Activated CD4-positive, alpha-beta T cell treated with anti-CD3 and anti-CD28 coated beads for 24 hours (primary cell): ENCODE measurements around the gene THBD.
"Not testable (repeated sequence)": the region's sequence is repeated elsewhere in the genome, so short reads cannot be mapped to it uniquely, and the experiment has no call there.

ENCODE experiments used
- DNase-seq, 2 donors: peaks; one replicate each; pipeline ENCODE4 v3.0.0-alpha.2; 2020; ENCODE audit warnings: low read depth in 2 of 2

THBD gene

DNA sequence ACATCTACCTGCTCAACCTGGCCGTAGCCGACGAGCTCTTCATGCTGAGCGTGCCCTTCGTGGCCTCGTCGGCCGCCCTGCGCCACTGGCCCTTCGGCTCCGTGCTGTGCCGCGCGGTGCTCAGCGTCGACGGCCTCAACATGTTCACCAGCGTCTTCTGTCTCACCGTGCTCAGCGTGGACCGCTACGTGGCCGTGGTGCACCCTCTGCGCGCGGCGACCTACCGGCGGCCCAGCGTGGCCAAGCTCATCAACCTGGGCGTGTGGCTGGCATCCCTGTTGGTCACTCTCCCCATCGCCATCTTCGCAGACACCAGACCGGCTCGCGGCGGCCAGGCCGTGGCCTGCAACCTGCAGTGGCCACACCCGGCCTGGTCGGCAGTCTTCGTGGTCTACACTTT, 13.7 kb downstream of the THBD start:
- DNase-seq, result no peak

DNA sequence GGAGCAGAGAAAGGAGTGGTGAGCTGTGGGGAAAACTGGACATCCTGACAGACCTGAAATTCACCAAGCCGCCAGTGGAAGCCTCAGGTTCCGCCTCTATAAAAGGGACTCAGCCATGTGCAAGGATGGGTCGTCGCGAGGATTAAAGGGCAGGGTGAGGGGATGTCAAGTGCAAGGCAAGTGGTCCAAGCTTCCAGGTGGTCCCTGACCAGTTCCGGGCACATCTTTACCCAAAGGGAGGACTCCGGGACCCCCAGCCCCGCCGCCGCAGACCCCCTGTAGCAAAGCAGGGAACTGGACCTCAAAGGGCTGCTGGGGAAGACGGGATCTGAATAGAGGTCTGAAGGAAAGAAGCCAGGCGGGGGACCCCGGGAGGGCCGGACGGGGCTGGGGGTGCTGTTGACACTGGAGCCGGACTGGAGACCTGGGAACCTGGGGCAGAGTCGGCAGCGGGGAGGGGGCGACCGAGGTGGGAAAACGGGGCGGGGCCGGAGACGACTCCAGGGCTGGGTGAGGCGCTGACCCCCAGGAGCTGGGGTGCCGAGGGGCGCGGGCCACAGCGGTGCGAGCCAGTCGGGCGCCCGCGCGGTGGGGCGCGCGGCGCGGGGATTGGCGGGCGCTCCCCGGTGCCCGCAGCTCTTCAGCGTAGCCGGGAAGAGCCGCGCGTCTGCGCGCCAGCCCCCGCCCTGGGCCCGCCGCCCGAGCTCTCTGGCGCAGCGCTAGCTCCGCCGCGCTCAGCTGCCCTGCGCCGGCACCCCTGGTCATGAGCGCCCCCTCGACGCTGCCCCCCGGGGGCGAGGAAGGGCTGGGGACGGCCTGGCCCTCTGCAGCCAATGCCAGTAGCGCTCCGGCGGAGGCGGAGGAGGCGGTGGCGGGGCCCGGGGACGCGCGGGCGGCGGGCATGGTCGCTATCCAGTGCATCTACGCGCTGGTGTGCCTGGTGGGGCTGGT, 14.5 kb downstream of the THBD start, which contains the start of gene SSTR4:
Gene SSTR4 (plus strand): TSS at position 592 of the 951 bp plus-strand sequence. CDS start 172 bp downstream, at position 764.
- DNase-seq, result no peak

DNA sequence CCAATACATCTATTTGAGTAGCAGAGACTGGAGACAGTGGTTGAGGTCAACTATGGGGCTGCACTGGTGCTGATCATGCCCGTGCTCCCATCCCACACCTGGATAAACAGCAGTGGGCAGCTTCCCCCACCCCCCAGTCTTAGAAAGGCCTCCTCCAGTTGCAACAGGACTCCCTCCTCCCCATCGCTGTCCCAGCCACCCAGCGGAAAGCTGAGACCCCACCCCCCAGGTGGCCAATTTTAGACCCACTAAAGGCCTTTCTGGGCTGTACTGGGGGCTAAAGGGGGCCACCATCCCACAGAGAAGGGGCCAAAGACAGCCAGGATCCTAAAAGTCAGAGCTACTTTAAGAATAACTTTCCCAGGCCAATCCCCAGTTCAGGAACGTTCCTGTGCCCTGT, 15.6 kb downstream of the THBD start:
- DNase-seq, result no peak

DNA sequence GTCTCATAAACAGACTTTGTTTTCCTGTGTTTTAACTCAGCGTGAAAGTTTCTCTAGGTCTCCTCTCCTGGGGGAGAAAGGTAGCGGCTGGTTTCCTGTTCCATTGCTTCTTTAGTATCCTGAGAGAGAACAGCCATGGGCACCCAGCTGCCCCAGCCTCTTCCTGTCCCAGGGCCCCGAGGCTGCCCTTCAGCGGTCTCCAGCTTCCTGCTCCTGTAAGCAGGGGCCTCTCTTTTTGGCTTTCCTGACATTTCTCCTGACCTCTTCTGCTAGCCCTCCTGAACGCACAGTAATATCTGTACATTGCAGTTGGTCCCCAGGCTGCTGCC, 16.8 kb downstream of the THBD start:
- no peak for DNase-seq

DNA sequence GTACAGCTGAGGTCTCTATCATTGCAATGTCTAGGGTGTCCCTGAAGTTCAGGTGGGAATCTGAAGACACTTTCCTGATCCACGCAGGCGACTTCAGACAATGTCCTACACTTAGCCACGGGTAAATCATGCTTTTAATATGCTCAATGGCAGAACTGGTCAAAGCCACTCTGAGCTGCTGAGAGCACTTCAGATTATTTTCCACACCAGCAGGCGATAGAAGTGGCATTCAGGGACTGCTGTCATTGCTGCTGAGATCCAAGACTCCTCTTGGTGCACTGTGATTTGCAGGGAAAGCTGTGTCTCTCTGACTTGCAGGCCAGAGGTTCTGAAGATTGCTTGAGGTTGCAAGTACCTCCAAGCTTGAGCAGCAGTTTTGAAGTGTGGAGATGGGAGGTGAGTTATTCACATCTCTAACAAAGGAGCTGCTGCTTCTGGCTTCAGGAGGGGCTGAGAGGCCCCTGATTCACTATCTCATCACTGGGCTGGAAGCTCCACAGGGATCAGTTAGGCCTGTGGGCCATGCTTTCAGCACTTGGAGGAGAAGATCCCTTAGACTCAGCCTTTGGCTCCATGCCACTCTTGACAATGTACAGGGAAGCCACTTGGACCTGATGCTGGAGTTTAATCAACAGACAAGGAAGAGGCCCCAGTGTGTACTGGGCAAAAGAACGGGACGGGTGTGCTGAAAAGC, 17.3 kb downstream of the THBD start:
- no peak for DNase-seq

DNA sequence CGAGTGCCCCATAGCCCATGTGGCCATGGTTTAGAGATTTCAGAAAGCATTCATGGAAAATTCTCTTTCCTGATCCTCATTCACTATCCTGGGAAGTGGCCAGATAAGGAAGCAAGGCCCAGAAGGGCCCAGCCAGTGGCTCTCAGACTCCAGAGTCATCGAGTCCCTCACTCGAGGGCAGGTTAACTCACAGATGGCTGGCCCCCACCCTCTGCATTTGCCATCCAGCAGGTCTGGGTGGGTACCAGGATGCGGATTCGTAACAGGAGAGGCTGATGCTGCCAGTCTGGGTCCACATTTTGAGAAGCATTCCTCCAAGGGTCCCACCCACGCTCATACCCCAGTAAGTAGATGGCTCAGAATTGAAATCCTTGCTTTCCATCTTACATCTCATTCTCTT, 18.1 kb downstream of the THBD start:
- DNase-seq, result no peak

DNA sequence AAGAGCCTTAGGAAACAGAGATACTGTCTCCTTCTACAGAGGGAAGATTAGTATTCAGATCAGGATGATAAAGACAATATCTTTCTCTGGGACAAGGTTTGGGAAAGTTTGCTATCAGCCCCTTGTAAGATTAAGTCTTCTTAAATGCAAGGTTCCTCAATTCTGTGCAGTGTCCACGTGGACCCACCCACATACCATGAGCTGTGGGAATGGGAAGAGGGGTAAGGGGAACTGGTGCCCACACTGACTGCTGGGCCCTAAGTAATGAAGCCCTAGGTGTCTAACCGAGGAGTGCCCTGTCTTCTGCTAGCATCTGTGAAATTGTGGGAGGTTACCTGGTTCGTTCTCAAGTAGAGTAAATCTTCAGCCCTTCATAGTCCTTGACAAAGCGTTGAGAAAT, 20.1 kb downstream of the THBD start:
- DNase-seq, result no peak

DNA sequence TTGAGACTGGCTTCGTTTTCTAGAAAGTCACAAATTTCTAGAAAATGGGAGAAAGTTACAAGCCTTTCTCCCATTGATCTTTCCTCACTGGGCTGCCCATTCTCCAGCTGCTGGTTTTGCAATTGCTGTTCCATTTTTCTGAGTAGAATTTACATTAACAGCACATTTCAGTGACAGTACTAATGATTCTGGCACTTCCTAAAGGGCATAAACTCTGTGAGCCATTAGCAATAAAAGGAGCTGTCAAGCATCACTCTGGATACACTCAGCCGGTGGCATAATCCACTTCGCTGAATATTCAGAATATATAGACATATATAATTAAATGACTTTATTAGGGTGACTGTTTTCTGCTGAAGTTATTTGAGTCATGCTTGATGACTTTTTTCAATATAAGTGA, 21.1 kb downstream of the THBD start:
- no peak for DNase-seq

DNA sequence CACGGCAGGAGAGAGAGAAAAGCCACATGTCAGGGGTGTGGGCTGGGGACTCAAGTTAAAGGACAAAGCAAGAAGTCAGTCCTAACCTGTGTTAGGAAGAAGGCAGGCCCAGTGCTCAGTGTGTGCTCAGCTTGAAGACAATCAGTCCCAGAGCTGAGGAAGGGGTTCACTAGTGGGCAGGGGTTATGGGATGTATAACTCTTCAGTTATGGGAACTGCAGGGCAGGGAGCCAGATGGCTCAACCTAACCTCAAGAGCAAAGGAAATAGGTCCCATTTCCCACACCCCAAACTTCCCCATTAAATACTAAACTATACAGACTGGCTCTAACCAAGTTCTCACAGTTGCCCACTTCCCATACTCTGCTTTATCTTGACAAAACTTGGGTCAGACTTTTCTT, 21.8 kb downstream of the THBD start:
- DNase-seq, result no peak

DNA sequence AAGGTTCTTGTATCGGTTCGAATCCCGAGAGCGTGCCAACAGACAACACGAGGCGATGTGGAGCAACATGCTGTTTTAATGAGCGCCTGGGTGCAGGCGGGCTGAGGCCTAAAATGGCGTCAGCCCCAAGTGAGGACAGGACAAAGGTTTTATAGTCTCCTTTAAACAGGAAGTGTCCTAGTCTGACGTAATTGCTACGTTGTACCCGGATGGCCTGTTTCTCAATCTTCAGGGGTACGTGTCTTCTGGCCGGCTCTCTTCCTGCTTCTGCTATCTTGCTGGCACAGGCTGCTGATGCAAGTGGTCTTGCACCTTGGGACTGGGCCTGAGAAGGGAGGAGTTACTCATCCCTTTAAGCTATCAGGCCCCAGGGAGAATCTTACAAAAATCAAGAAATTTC, 24.0 kb downstream of the THBD start:
- not testable (repeated sequence) for DNase-seq

DNA sequence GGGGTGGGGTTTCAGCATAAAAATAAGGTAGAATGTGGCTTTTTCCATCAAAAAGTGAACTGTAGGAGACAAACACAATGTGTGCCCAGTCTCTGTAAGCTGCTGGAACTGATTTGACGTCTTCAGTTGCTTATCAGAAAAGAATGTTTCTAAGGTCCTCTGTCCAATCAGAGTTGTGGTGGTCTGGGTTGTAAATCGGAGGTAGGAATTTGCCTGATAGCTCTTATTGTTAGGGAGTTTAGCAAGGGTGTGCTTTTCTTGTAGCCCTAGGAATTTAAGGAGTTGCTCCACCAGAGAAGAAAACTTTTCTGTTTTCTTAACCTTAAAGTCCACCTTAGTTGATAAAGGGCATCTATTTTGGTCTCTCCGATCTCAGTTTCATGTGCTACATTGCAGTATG, 24.8 kb downstream of the THBD start:
- DNase-seq, result no peak

DNA sequence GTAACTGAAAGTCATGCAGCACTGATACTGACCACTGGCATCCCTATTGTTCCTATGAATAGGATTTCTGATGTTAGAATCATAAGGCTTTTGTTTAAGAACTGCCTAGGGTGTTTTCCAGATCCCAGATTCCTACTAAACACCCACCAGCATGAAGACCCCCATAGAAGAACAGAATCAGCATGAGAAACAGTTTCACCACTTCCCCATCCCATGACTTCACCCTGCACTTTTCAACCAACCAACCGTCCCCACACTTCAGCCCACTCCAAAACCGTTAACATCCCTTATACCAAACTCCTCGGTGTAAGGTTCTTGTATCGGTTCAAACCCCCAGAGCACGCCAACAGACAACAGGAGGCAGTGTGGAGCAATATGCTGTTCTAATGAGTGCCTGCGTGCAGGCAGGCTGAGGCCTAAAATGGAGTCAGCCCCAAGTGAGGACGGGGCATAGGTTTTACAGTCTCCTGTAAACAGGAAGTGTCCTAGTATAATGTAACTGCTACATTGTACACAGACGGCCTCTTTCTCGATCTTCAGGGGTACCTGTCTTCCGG, 25.8 kb downstream of the THBD start:
- DNase-seq, result no peak

DNA sequence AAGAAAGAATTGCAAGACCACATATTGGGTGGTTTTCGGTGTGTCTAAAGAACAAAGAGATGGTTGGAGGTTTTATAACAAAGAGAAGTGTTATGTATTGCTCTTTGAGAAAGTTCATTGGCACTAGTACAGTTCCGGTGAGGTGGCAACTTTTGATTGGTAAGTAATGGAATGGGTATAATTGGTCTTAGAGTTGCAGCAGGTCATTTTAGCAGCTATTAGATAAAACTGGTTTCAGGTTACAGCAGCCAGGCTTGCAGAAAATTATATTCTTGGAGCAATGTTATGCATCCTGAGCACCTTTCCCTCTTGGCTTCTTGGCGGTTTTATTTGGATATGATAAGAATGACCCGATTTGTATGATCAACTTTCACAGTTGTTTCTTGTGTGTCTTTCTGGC, 26.6 kb downstream of the THBD start:
- no peak for DNase-seq

DNA sequence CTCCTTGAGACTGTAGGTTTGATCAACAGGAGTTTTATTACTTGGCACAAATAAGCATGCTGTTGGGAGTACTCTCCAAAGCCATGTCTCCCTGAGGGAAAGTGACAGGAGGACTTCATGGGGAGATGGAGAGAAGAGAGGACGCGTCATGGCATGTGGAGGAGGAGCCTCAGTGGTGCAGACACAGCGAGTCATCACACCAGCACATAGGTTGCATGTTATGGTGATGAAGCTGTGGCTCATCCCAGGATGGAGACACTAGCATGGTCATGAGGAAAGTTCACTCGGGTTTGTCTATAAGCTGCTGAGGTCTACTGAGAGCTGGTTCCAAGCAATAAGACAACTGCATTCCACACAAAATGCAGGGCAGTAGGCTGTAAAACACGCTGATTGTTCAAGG, 27.5 kb downstream of the THBD start:
- no peak for DNase-seq

DNA sequence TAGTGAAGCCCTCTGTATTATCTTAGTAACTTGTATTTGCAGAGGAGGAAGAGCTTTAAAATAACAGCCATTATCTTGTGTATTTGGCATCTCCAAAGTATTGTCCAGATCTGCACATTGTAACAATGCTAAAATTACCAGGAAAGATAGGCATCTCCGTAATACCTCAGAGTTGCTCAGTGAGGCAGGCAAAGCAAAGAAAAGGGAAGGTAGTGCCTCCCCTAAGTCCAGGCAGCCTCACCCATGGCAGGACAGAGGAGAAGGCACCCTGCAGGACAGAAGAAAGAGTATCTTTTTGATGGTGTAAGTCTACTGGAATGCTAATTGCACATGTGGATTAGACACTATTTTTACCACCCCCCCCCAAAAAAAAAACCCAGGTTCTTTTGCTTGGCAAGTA, 27.9 kb downstream of the THBD start:
- DNase-seq, result no peak

DNA sequence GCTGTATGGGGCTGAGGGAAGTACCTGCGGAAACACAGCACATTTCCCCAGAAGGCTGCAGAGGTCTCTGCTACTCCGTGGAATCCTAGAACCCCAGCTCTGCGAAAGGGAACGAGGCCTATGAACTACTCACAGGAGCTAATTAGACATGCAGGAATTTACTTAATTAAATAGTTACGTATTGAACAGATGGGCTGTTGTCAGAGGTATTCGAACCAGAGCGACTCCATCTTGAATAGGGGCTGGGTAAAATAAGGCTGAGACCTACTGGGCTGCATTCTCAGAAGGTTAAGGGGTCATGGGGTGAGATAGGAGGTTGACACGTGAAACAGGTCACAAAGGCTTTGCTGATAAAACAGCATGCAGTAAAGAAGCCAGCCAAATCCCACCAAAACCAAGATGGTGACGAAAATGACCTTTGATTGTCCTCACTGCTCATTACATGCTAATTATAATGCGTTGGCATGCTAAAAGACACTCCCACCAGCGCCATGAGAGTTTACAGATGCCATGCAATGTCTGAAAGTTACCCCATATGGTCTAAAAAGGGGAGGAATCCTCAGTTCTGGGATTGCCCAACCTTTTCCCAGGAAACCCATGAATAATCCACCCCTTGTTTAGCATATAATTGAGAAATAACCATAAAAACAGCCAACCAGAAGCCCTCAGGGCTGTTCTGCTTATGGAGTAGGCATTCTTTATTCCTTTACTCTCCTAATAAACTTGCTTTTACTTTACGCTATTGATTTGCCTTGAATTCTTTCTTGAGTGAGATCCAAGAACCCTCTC, 29.0 kb downstream of the THBD start:
- no peak for DNase-seq

DNA sequence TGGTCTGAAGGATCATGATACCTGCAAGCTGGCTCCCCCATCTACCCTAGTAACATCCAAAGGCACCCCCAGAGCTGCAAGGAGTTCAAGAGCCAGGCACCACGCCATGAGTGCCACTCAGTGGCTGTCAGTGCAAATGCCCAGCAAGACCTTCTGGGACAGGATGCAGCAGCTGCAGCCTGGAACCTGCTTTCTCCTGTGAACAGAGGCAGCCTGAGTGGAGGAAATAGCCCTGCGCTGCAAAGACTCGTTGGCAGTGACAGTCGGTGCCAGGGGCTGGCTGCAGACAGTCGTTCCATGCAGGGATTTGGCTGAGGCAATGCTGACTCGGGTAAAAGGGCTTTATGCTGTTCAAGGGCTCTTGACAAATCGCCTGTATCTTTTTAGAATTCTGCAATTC, 30.1 kb downstream of the THBD start:
- DNase-seq, result no peak

DNA sequence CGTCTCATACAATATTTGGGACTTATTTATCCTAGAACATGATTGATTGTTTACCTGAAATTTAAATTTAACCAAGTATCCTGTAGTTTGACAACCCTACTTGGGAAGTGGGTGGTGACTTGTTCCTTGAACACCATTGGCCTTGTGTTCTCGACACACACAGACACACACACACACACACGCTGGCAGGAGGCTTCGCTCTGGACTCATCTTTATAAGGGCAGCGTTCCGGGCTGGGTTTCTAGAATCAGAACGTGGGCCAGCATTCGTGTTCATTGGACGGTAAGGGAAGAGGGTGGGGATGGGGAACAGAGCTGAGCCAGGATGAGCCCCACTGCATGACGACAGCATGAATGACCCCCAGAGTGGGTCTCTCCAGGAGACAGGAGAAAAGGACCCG, 30.5 kb downstream of the THBD start:
- no peak for DNase-seq

DNA sequence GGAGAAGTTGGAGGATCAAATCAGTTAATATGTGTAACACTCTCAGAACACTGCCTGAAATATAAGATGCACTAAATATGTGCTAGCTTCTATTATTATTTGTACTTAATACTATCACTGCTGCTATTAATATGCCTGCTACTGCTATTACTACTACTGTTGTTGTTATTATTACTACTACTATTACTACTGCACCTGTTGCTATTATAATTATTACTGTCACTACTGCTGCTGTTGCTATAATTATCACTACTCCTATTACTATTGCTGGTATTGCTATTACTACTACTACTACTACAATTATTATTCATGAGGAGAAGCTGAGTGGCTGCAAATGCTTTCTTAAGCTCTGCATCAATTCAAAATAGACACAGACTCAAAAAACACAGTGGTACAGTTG, 31.0 kb downstream of the THBD start:
- no peak for DNase-seq

DNA sequence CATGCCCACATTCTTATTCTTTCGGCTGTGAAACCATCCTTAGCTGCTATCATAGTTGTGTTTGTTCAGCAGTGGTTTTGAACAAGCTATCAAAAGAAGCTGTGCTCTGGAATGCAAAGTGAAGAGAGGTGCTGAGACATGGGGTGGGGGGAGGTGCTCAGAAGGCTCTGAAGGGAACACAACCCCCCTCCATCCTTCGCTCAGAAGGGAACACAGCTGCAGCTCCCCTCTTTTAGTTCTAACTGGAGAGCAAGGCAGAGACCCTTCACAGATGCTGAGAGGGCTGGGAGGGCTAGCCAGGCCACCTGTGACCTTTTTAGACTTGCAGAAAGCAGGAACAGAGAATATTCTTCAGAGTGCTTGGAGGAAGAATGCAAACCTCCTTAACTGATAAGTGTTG, 32.0 kb downstream of the THBD start:
- no peak for DNase-seq

DNA sequence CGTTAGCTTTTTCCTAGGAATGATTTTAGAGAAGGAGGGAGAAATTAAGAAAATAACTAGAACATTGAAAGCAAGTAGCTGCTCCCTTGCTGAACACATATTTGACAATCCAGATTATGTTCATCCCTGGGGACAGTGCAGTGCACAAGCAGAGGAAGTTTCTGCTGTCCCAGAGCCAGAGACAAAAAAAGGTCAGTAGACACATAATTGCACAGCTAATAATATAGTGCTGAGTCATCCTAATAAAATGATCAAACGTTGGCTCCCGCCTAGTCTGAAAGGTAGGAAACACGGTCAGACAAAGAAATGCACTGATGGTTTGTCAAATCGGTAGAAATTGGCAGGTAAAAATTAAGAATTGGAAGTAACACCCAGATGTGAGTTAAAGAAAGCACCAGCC, 36.0 kb downstream of the THBD start:
- no peak for DNase-seq

DNA sequence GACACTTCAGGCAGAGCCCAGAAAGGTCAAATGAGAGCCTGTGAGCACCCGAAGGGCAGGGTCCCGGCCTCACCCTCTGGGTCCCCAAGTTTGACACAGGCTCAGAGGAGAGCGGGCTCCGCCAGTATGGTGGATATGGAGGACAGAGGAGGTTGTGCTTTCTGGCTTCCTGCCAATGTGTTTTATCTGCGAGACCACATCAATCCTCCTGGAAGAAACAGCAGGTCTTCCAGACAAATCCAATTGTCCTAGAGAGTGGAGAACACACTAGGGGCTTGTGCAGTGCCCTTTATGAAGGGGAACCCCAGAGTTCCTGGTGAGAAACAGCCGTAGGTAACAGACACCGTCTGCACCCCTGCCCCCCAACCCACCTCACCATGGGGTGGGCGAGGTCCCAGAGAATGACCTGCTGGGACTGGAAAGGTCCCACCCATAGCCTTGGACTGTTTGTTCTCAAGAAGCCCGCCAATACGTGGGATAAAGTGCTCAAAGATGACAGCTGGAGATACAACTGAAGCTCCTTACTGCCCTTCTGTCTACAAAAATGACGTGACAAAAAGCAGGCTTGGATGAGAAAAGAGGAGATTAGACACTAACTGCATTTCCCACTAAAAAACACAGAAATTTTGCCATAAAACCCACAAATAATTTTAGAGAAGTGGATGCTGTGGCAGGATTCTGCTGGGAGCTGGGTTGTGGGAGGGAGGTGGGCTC, 38.3 kb downstream of the THBD start:
- DNase-seq, result no peak
